Measurements from ENCODE around the gene APBA1.

Gene APBA1

GRCh38 chr9:69389437-69389995 lies 282.7 kb downstream of the APBA1 start:
- no peak for DNase-seq

DNA sequence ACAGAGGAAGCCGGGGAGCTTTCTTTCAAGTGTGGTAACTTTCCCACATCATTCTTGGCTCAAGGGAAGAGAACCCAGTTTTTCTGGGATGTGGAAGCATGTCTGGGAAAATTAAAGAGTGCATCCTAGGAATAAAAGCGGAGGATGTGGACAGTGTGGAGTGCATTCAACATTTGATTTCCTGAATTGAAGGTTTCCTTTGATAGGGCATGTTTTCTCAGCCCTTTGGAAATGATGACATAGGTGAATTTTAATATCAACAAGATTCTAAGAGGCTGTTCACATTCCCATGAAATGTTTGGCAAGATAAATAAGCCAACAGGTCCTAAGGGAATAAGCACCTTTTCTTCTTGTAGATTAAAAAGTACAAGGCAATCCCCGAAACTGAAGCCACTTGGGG lies 283.6 kb downstream of the APBA1 start:
- no peak for DNase-seq

DNA sequence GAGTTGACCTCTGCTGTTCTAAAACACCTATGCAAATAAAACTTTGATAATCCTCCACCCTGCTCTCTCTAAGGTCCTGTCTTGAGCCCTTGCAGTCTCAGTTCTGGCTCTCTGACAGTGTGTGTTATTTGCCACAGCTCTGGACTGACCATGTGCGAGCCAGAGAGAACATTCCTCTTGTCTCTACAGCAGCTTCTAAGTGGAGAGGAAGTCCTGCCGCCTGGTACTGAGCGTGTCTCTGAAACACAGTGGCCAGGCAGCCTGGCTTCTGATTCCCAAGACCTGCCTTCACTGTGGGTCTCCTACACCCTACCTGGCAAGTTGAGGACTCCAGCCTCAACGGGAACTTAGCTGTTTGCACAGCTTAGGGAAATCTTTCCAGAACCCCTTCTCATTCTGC lies 285.5 kb downstream of the APBA1 start:
- DNase-seq = no peak

DNA sequence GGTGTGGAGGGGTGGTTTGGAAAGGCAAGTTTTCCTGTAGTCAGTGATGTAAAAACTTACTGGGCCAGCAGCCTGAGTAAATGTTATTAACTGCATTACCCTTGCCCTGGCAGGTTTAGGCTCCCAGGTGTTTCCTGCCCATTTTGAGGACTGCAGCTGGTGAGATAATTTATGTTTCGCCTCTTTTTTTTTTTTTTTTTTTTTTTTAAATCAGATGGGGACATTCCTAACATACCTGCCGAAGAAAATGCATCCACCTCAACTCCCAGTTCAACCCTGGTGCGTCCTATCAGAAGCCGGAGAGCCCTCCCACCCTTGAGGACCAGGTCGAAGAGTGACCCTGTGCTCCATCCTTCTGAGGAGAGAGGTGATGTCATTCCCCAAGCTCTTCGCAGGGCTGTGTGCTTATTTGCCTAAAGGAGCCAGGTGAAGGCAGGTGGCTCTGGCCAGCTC lies 286.6 kb downstream of the APBA1 start:
- no peak for DNase-seq

DNA sequence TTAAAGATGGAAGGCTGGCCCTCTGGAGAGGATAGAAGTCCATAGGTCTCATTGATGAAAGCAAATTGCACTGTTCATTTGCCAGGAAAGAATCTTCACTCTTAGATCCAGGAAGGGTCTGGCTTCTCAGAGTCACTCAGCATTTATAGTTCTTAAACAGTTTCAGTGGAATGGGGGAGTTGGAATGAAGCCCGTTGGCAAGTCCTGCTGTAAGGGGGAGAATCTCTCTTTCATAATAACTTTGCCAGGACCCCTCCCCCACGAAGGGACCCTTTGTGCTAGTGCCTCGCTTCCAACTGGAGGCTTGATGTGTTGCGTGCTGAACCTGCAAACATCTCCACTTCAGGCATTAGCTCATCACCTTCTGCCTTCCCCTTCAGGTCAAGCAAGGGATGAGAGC lies 290.0 kb downstream of the APBA1 start:
- no peak for DNase-seq

GRCh38 chr9:69380811-69381210 lies 291.4 kb downstream of the APBA1 start:
- DNase-seq = no peak

- no peak for DNase-seq
Observed at GRCh38 chr9:69380301-69380700, 291.9 kb downstream of the APBA1 start.

DNA sequence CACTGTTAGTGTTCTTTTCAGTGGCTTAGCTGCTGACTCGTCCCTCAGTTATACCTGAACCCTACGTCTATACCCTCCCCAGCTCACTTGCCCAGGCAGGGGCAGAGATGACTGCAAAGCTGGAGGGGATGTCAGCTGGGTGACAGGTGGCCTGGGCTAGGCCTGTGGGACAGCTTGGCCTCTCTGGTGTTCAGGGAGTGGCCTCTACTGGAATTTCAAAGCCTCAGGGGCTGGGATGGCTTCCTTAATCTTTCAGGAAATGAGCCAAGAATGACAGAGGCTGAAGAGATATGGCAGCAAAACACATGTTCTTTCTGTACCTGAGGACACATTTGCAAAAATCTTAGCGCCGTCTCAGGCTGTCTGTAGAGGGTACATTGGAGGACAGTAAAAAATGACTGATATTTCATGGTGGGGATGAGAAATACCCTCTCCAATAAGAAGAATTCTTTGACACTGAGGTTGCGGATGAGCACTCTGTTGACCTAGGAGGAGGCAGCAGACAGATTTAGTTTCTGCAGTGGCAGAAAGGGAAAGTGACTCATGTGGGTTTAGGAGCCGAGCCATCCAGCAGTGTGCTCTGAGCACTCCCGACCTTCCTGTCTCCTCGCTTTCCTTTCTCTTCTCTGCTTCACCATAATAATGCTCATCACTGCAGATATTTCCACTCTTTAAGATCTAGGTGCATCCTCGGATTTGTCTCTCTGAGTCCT lies 292.7 kb downstream of the APBA1 start:
- no peak for DNase-seq

GRCh38 chr9:69377981-69378380 lies 294.2 kb downstream of the APBA1 start:
- DNase-seq = no peak
